ENCODE data around the gene DIAPH3. TPM values are rescaled to one million over a fixed set of nuclear protein-coding genes. Genes with fewer than 3 reads are reported as not detected.

The DIAPH3 gene
- total RNA-seq, 2 experiments from 2014 or later, result 22.5 to 24.1 TPM

DNA sequence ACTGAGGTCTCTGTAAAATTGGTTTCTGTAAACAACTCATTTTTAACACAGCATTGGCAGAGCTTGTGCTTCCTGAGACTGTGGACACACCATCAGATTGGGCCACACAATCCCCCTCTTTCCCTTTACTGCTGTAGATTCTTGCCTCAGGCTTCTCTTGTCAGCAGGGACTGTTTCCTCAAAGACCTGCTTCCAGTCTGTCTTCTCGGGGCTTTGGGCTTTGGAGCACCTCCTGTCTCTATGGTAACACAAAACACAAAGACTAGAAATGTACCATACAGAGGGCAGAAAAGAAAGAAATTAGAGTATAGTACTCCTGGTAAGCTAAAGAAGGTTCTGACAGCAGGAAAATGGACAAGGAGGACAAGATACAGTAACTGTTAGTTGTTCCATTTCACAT lies 484.5 kb downstream of the DIAPH3 start:
- Mint-ChIP-seq H3K4me1 (peaks cover 2% of the 10 kb centered on the region), H3K9me3 (no peaks in the 10 kb centered on the region), H3K4me3 (no peak overlapping the region), H3K27me3 (no peaks in the 10 kb centered on the region), H3K36me3 (ENCODE audit: low read depth) (no peaks in the 10 kb centered on the region), H3K27ac (no peak overlapping the region)
- DNase-seq, result no peak
- CTCF ChIA-PET, result no interaction called here
- POLR2A ChIA-PET, result no interaction called here

DNA sequence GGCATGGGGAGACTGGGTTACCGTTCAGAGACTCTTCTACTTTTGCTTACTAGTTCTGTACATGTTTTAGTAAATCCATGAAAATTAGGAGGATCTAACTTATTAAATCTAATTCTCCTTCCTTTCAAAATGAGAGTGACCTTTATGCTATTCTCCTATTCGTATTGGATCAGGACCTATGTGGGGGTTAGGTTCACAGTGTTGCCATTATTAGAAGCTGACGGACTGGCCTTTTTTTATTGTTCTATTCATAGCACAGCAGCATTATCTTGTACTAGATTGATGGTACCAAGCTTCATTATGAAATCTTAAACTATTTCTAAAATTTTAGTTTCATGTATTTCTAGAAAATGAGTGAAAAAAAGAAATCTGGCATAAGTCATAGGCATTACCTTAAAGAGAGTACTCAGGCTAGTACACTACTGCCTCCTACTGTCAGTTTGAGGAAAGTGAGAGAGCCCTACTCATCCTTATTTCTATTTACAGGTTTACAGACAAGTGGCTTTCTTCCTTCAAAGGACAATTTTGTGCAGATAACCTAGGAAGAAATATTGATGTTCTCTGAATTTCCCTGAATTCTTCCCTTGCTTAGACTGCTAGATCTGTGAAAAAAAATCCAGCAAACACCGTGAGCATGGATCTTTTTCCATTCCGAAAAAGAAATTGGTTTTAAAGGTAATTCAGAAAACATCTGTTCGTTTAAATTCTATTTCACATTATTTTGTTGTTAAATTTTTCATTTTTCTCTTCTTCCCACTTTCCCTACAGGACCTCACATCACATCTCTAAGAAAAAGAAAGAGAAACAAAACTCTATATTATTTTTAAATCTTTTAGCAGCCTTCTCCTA lies 485.5 kb downstream of the DIAPH3 start:
- Mint-ChIP-seq H3K27me3 (no peaks in the 10 kb centered on the region), H3K36me3 (ENCODE audit: low read depth) (no peaks in the 10 kb centered on the region), H3K4me1 (peaks cover 2% of the 10 kb centered on the region), H3K4me3 (no peak overlapping the region), H3K9me3 (no peaks in the 10 kb centered on the region), H3K27ac (no peak overlapping the region)
- peak; percentile 38 for DNase-seq
- CTCF ChIA-PET, result interaction anchor here (0.6 kb wide), 2 partner anchors 49 to 265 kb away, joined by 3 read pairs; no protein-coding TSS in a partner anchor
- POLR2A ChIA-PET, result no interaction called here

DNA sequence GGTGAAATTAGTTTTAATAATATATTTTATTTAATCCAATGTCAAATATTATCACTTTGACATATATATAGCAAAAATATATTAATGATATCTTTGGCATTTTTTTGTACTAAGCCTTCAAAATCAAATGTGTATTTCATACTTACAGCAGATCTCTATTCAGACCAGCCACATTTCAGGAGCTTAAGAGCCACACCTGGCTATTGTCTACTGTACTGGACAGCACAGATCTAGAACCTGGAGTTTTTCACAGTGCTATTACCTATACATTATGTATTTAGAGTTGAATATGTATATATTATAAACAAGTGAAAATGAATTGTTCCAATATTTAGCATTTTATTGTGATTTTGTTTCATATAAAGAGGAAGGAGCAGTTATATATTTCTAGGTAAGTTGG lies 486.3 kb downstream of the DIAPH3 start:
- Mint-ChIP-seq H3K4me3 (no peak overlapping the region), H3K27me3 (no peaks in the 10 kb centered on the region), H3K27ac (no peak overlapping the region), H3K4me1 (peaks cover 2% of the 10 kb centered on the region), H3K36me3 (ENCODE audit: low read depth) (no peaks in the 10 kb centered on the region), H3K9me3 (no peaks in the 10 kb centered on the region)
- ChIA-PET CTCF (interaction anchor here (0.5 to 1.0 kb wide), 4 partner anchors 49 to 843 kb away, joined by 3 to 6 read pairs (median 3); no protein-coding TSS in a partner anchor), POLR2A (no interaction called here)
- no peak for DNase-seq

DNA sequence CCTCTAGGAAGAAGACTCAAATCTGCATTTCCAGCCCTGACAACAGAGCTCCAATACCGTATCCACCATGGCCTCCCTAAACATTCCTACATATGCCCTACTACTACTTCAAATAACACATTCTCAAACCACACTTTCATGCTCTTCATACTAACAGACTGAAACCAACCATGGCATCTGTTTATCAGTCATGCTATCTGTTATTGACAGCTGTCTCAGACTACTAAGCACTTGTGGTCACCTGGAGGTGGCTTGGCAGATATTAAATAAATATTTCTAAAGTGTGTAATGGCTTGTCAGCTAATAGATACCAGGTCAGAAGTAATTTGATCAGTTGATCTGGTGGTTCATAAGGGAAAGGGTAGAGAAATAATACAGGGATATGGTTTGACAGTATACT lies 489.1 kb downstream of the DIAPH3 start:
- Mint-ChIP-seq H3K27ac (no peak overlapping the region), H3K27me3 (no peaks in the 10 kb centered on the region), H3K4me1 (peaks cover 5% of the 10 kb centered on the region), H3K9me3 (no peaks in the 10 kb centered on the region), H3K36me3 (ENCODE audit: low read depth) (no peaks in the 10 kb centered on the region), H3K4me3 (no peak overlapping the region)
- DNase-seq, result no peak
- ChIA-PET CTCF (no interaction called here), POLR2A (no interaction called here)

DNA sequence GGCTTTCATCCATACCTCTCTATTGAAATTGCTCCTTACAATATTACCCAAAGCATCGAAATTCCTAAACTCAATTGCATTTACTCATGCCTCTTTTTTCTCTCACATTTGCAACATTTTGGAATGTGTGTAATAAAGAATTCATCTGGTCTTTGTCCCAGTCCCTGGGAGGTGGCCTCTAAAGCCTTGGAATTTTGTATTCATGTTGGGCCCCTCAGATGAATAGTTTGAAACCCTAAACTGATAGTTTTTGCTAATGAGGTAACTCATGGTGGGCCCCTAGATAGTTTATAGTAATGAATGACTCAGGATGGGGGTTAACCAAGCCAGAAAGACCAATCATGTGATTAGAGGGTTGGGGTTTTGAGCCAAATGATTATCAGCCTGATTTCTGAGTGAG lies 490.4 kb downstream of the DIAPH3 start:
- Mint-ChIP-seq H3K36me3 (ENCODE audit: low read depth) (no peaks in the 10 kb centered on the region), H3K4me1 (peaks cover 5% of the 10 kb centered on the region), H3K4me3 (no peak overlapping the region), H3K9me3 (no peaks in the 10 kb centered on the region), H3K27me3 (no peaks in the 10 kb centered on the region), H3K27ac (no peak overlapping the region)
- ChIA-PET POLR2A (no interaction called here), CTCF (no interaction called here)
- DNase-seq, result no peak

DNA sequence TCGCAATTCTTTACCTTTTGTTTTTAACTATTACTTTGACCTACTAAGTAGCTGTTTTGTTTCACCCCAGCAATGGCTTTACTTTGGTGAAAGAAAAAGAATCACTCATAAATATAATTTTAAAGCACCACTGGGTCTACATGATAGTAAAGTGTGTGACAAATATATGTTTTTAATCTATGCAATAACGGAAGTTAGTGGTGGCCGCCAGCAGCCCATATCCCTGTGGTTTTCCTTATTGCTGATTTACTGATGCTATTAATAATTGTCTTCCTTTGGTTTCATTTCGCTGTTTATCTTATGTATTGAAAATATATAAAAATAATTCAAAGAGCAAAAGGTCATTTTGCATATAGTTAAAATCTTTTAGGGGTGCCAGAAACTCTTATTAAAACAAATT lies 491.3 kb downstream of the DIAPH3 start:
- no peak for DNase-seq
- no peaks in the 10 kb centered on the region for H3K9me3 Mint-ChIP-seq
- no peaks in the 10 kb centered on the region for H3K27me3 Mint-ChIP-seq
- no peak overlapping the region for H3K4me3 Mint-ChIP-seq
- ChIA-PET CTCF (no interaction called here), POLR2A (no interaction called here)
- peaks cover 3% of the 10 kb centered on the region for H3K4me1 Mint-ChIP-seq
- no peaks in the 10 kb centered on the region for H3K36me3 Mint-ChIP-seq (ENCODE audit: low read depth)
- H3K27ac Mint-ChIP-seq, result no peak overlapping the region

DNA sequence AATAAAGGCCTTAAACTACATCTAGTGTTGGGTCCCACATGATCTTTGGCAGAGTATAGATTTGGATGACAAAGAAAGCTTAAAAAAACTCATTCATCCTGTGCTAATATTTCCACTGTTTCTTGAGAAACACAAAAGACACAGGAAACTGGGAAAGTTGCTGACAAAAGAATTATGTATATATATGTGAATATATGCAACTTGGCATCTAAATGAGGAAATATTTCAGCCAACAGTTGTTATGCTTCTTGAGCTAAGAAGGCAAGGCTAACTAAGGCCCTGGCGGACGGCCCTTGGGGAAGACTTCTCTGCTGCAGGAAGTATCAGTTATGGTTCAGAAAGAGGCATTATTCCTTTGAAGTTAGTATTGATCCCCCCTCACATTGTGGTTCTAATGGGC lies 491.8 kb downstream of the DIAPH3 start:
- DNase-seq, result no peak
- no peaks in the 10 kb centered on the region for H3K9me3 Mint-ChIP-seq
- H3K4me1 Mint-ChIP-seq, result peaks cover 3% of the 10 kb centered on the region
- ChIA-PET POLR2A (no interaction called here), CTCF (no interaction called here)
- H3K4me3 Mint-ChIP-seq, result no peak overlapping the region
- no peaks in the 10 kb centered on the region for H3K27me3 Mint-ChIP-seq
- no peak overlapping the region for H3K27ac Mint-ChIP-seq
- H3K36me3 Mint-ChIP-seq (ENCODE audit: low read depth), result no peaks in the 10 kb centered on the region

DNA sequence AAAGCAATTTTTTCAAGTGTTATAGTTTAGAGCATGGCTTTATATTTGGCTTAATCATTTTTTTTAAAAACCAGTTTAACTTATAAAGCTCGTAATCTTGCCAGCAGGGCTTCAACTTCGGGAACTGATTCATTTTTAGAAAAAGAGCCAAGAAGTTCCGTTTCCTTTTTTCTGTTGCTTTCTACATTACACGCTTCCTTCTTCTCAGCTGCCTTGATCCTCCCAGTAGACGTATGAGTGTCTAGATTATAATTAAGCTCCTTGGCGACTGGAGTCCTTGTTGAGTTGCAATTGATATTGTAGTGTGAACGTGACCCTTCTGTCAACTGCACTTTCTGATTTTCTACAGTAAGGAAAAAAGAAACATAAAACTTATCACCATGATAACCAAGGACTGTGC lies 497.2 kb downstream of the DIAPH3 start:
- H3K4me3 Mint-ChIP-seq, result no peak overlapping the region
- no peaks in the 10 kb centered on the region for H3K4me1 Mint-ChIP-seq
- DNase-seq, result no peak
- H3K9me3 Mint-ChIP-seq, result no peaks in the 10 kb centered on the region
- no peak overlapping the region for H3K27ac Mint-ChIP-seq
- POLR2A ChIA-PET, result no interaction called here
- peaks cover 1% of the 10 kb centered on the region for H3K36me3 Mint-ChIP-seq (ENCODE audit: low read depth)
- no peaks in the 10 kb centered on the region for H3K27me3 Mint-ChIP-seq
- CTCF ChIA-PET, result interaction anchor here (0.6 to 0.7 kb wide), 2 partner anchors 18 to 1373 kb away, joined by 3 read pairs; no protein-coding TSS in a partner anchor

DNA sequence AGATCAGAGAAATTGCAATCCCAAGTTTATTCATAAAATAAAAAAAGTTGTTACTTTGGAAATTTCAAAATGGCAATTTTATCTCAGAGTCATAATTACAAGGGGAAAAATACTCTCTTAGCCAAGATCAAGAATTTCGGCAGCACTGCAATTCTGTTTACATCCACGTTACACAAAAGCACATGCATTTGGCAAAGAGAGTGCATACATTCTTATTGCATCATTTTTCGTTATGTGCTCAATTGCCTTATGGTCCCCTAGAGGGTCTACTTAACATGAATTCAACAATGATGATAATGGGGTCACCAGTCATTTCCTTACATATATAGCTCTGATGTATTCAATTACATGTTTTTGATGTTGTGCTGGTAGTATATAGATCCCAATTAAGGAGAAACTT lies 498.0 kb downstream of the DIAPH3 start:
- ChIA-PET POLR2A (no interaction called here), CTCF (no interaction called here)
- peaks cover 1% of the 10 kb centered on the region for H3K36me3 Mint-ChIP-seq (ENCODE audit: low read depth)
- no peak for DNase-seq
- H3K4me1 Mint-ChIP-seq, result no peaks in the 10 kb centered on the region
- no peaks in the 10 kb centered on the region for H3K27me3 Mint-ChIP-seq
- H3K4me3 Mint-ChIP-seq, result no peak overlapping the region
- no peaks in the 10 kb centered on the region for H3K9me3 Mint-ChIP-seq
- H3K27ac Mint-ChIP-seq, result no peak overlapping the region

DNA sequence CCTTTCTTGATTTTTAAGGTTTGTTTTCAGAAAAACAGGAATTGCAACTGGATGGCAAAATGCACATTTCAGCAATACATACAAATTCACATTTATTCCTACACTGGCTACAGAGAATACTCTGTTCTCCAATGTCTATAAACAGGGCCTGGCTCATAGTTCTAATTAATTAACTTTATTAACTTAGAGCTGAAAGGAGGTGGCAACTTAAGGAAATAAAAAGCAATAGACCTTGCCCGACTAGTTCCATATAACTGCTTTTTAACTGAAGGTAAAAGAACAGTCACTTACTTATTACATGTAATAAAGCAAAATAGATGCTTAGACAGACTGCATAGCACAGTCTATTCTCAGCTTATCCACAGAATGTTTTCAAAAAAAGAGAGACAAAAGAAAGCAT lies 498.5 kb downstream of the DIAPH3 start:
- no peak overlapping the region for H3K27ac Mint-ChIP-seq
- H3K36me3 Mint-ChIP-seq (ENCODE audit: low read depth), result peaks cover 1% of the 10 kb centered on the region
- no peaks in the 10 kb centered on the region for H3K4me1 Mint-ChIP-seq
- POLR2A ChIA-PET, result no interaction called here
- H3K4me3 Mint-ChIP-seq, result no peak overlapping the region
- DNase-seq, result no peak
- H3K9me3 Mint-ChIP-seq, result no peaks in the 10 kb centered on the region
- CTCF ChIA-PET, result no interaction called here
- H3K27me3 Mint-ChIP-seq, result no peaks in the 10 kb centered on the region

DNA sequence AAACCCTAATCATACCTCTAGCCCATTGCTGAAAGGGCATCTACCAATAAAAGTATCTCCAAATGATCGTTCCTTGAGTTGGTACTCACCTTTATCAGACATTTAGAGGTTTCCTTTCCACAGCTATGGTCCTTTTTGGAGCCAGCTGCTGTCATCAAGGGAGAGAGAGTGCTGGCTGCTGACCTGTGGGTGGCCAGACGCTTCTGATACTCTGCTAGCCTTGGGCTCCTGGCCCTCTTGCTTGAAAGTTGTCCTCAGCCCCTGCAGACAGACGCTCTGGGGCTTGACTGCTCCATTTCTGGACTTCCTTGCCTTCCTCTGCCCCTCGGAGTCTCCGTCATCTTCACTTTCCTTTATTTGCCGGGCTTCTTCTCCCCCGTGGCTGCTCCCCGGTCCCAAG lies 499.1 kb downstream of the DIAPH3 start:
- CTCF ChIA-PET, result no interaction called here
- POLR2A ChIA-PET, result no interaction called here

DNA sequence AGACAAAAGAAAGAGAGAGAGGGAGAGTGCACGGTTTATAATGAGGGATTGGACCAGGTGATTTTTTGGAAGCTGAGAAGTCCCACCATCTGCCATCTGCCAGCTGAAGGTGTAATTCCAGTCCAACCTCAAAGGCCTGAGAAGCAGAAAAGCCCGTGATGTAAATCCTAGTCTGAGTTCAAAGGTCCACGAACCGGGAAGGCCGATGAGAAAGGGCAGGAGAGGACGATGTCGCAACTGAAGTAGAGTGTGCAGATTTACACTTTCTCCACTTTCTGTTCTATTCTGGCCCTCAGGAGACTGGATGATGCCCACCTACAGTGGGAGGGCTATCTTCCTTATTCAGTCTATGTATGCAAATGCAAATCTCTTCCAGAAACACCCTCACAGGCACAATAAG lies 500.0 kb downstream of the DIAPH3 start:
- Mint-ChIP-seq H3K36me3 (ENCODE audit: low read depth) (peaks cover 1% of the 10 kb centered on the region), H3K27me3 (no peaks in the 10 kb centered on the region), H3K4me3 (no peak overlapping the region), H3K27ac (no peak overlapping the region), H3K9me3 (no peaks in the 10 kb centered on the region), H3K4me1 (no peaks in the 10 kb centered on the region)
- ChIA-PET POLR2A (no interaction called here), CTCF (no interaction called here)
- no peak for DNase-seq

More for the DNA sequence above, 499.1 kb downstream of the DIAPH3 start:
- no peaks in the 10 kb centered on the region for H3K4me1 Mint-ChIP-seq
- H3K4me3 Mint-ChIP-seq, result no peak overlapping the region
- no peaks in the 10 kb centered on the region for H3K27me3 Mint-ChIP-seq
- H3K36me3 Mint-ChIP-seq (ENCODE audit: low read depth), result peaks cover 1% of the 10 kb centered on the region
- DNase-seq, result no peak
- H3K9me3 Mint-ChIP-seq, result no peaks in the 10 kb centered on the region
- no peak overlapping the region for H3K27ac Mint-ChIP-seq

DNA sequence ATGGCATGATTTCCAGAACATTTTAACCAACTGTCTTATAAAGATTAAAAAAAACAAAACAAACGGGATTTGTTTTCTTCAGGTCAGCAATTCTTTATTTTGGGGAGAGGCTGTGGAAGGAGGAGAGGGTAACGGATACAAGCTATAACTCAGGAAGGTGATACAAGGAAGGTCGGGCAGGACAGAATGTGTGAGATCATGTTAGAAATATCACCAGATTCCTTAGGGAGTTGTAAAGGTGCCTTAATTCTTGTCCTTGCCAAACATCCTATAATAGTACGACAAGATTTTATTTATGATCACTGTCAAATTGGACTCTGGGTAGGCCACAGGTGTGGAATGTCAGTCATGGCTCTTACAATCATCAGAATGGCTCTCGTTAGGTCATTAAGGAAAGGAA lies 503.1 kb downstream of the DIAPH3 start:
- ChIA-PET POLR2A (no interaction called here), CTCF (no interaction called here)
- Mint-ChIP-seq H3K27me3 (no peaks in the 10 kb centered on the region), H3K9me3 (no peaks in the 10 kb centered on the region), H3K27ac (no peak overlapping the region), H3K36me3 (ENCODE audit: low read depth) (peaks cover 1% of the 10 kb centered on the region), H3K4me1 (no peaks in the 10 kb centered on the region), H3K4me3 (no peak overlapping the region)
- no peak for DNase-seq

DNA sequence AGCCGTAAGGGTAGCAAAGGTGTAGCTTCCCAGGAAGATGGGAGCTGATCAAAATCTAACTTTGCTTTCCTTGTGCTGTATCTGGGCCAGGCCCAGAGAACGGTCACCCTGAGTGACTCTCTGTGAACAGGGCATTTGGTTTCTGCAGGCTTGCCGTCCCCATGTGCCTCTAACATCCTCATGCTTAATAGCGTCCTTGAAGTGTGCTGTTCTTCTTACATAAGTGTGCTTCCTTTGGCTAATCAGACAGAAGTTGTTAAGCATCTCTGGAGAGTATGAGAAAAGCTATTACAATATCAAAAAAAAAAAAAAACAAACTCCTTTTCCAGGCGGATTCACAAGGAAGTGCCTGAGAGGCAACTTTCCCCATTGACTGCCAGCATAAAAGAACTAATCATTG lies 503.7 kb downstream of the DIAPH3 start:
- Mint-ChIP-seq H3K36me3 (ENCODE audit: low read depth) (peaks cover 1% of the 10 kb centered on the region), H3K27ac (no peak overlapping the region), H3K4me3 (no peak overlapping the region), H3K9me3 (no peaks in the 10 kb centered on the region), H3K4me1 (no peaks in the 10 kb centered on the region), H3K27me3 (no peaks in the 10 kb centered on the region)
- ChIA-PET POLR2A (no interaction called here), CTCF (no interaction called here)
- DNase-seq, result no peak
